Gastrocnemius medialis (tissue), 4 donors: Measurements from ENCODE around the gene GALNT2. TPM values are rescaled to one million over a fixed set of nuclear protein-coding genes. Genes with fewer than 3 reads are reported as not detected.

Source experiments
- ATAC-seq, 2 donors: fragments of 150-250 bp; one replicate each; pipeline ENCODE4 v1.9.1; 2016
- DNase-seq, 2 donors: peaks; one replicate each; pipeline ENCODE4 v3.0.0-alpha.2; 2019
- H3K27ac ChIP-seq, 4 donors: fragments of 200-600 bp; sonication (generic); 1 replicate in 1 of 4; 2 replicates in 3 of 4; pipeline ENCODE4 v1.5.1; 2016 to 2018; ENCODE audit warnings: mild to moderate bottlenecking in 2 of 4, moderate library complexity in 1 of 4
- H3K27me3 ChIP-seq, 3 donors: fragments of 200-600 bp; sonication (generic) in 2 of 3; 1 replicate in 1 of 3; 2 replicates in 2 of 3; pipeline versions ENCODE4 v1.5.1 to v1.6.0; 2016 to 2019; ENCODE audit warnings: mild to moderate bottlenecking in 1 of 3, moderate library complexity in 1 of 3
- H3K36me3 ChIP-seq, 2 donors: fragments of 200-600 bp; sonication (generic) in 1 of 2; one replicate each; pipeline ENCODE4 v1.5.1; 2017 to 2018
- H3K4me1 ChIP-seq, 2 donors: fragments of 200-600 bp; sonication (generic) in 1 of 2; one replicate each; pipeline ENCODE4 v1.5.1; 2016 to 2017; ENCODE audit warnings: mild to moderate bottlenecking in 2 of 2
- H3K4me3 ChIP-seq, 4 donors: fragments of 200-600 bp; sonication (generic) in 3 of 4; 1 replicate in 1 of 4; 2 replicates in 3 of 4; pipeline ENCODE4 v1.5.1; 2016 to 2019; ENCODE audit warnings: mild to moderate bottlenecking in 2 of 4
- H3K9me3 ChIP-seq, 3 donors: fragments of 200-600 bp; sonication (generic) in 2 of 3; 1 replicate in 1 of 3; 2 replicates in 2 of 3; pipeline ENCODE4 v1.5.1; 2016 to 2019
- CTCF ChIP-seq, 5 experiments: fragments of 450-650 bp in 3 of 5; fragments of 200-600 bp in 2 of 5; sonication (generic) in 2 of 5; IDR thresholded peaks in 4 of 5; conservative IDR thresholded peaks in 1 of 5; 1 replicate in 4 of 5; 2 replicates in 1 of 5; pipeline ENCODE4 v1.5.1; 2016 to 2019; ENCODE audit warnings: antibody characterized with exemption in 5 of 5, mild to moderate bottlenecking in 3 of 5, moderate library complexity in 3 of 5
- POLR2A ChIP-seq, 2 donors: fragments of 450-650 bp; IDR thresholded peaks; one replicate each; pipeline ENCODE4 v1.6.1; 2017; ENCODE audit warnings: antibody characterized with exemption in 2 of 2, mild to moderate bottlenecking in 2 of 2, moderate library complexity in 2 of 2
- in situ Hi-C, 4 donors: fragments of 200-750 bp; cut with MboI; loops; one replicate each; pipeline versions ENCODE4 v1.15.0 to v1.8.0; 2017; ENCODE audit warnings: low sequenced_read_pairs in 4 of 4
- intact Hi-C: fragments of 100-400 bp; cut with DNase I; formaldehyde crosslinking; loops from one replicate; pipeline ENCODE4 v1.15.1; 2023; ENCODE audit warnings: low total_unique reads
- total RNA-seq, 4 donors: library from RNA; depleted of rRNA; stranded (reverse); fragments of >200 nt; gene quantifications; one replicate each; pipeline versions ENCODE4 v1.1.0 to v1.2.3, GENCODE V29; 2016

The GALNT2 gene
- total RNA-seq, 4 donors from 2014 or later: 73.7 to 106 (median 78.3) TPM

GRCh38 chr1:230174041-230174440, 107.0 kb downstream of the GALNT2 start:
- TF ChIP-seq POLR2A (IDR thresholded peaks at IDR 0.05) (no peak), CTCF (IDR thresholded peaks at IDR 0.05 in 4 of 5, conservative IDR thresholded peaks at IDR 0.05 in 1 of 5) (no peak)
- H3K36me3 ChIP-seq: no peaks in the 10 kb centered on the region
- DNase-seq: no peak

GRCh38 chr1:230174471-230175162, 107.6 kb downstream of the GALNT2 start:
- Histone ChIP-seq H3K27ac (no peak overlapping the region), H3K4me3 (no peak overlapping the region), H3K4me1 (peaks cover 79 to 81% of the 10 kb centered on the region in 2 donors), H3K36me3 (peaks cover 0 to 3% of the 10 kb centered on the region in 2 donors), H3K27me3 (no peaks in the 10 kb centered on the region), H3K9me3 (no peaks in the 10 kb centered on the region)
- intact Hi-C loops (no loop called here), in situ Hi-C loops (no loop called here)
- DNase-seq (peak in 1 of 2 donors; percentile 48), ATAC-seq (no peak)
- TF ChIP-seq POLR2A (IDR thresholded peaks at IDR 0.05): no peak
- no peak for TF ChIP-seq CTCF (IDR thresholded peaks at IDR 0.05 in 4 of 5, conservative IDR thresholded peaks at IDR 0.05 in 1 of 5)

More at GRCh38 chr1:230174041-230174440, 107.0 kb downstream of the GALNT2 start:
- intact Hi-C loops (no loop called here), in situ Hi-C loops (no loop called here)
- H3K27me3 ChIP-seq: no peaks in the 10 kb centered on the region
- no peaks in the 10 kb centered on the region for H3K9me3 ChIP-seq
- ATAC-seq: no peak
- no peak overlapping the region for H3K27ac ChIP-seq
- no peak overlapping the region for H3K4me3 ChIP-seq
- H3K4me1 ChIP-seq: peaks cover 79 to 83% of the 10 kb centered on the region in 2 donors

- Histone ChIP-seq H3K9me3 (no peaks in the 10 kb centered on the region), H3K27ac (no peak overlapping the region), H3K4me3 (no peak overlapping the region), H3K4me1 (peaks cover 74 to 75% of the 10 kb centered on the region in 2 donors), H3K36me3 (peaks cover 0 to 3% of the 10 kb centered on the region in 2 donors), H3K27me3 (no peaks in the 10 kb centered on the region)
- intact Hi-C loops: no loop called here
- no peak for ATAC-seq
- TF ChIP-seq POLR2A (IDR thresholded peaks at IDR 0.05) (no peak), CTCF (IDR thresholded peaks at IDR 0.05 in 4 of 5, conservative IDR thresholded peaks at IDR 0.05 in 1 of 5) (no peak)
- no peak for DNase-seq
- in situ Hi-C loops: no loop called here
Observed at GRCh38 chr1:230175163-230175747, 108.2 kb downstream of the GALNT2 start.

GRCh38 chr1:230175839-230176238, 108.8 kb downstream of the GALNT2 start:
- Histone ChIP-seq H3K9me3 (no peaks in the 10 kb centered on the region), H3K4me1 (peaks cover 68 to 69% of the 10 kb centered on the region in 2 donors), H3K27ac (no peak overlapping the region), H3K36me3 (peaks cover 0 to 3% of the 10 kb centered on the region in 2 donors), H3K4me3 (no peak overlapping the region), H3K27me3 (no peaks in the 10 kb centered on the region)
- TF ChIP-seq CTCF (IDR thresholded peaks at IDR 0.05 in 4 of 5, conservative IDR thresholded peaks at IDR 0.05 in 1 of 5) (no peak), POLR2A (IDR thresholded peaks at IDR 0.05) (no peak)
- in situ Hi-C loops: no loop called here
- intact Hi-C loops: no loop called here
- DNase-seq (no peak), ATAC-seq (no peak)
